Neutrophil (primary cell): Measurements from ENCODE around the gene GLB1L.

Experiments
- H3K27ac ChIP-seq: fragments of 200-600 bp; sonication (generic); 2 replicates; pipeline ENCODE4 v1.5.1; 2016; ENCODE audit warnings: mild to moderate bottlenecking, moderate library complexity
- H3K27me3 ChIP-seq: fragments of 200-600 bp; sonication (generic); 2 replicates; pipeline ENCODE4 v1.6.0; 2016; ENCODE audit warnings: mild to moderate bottlenecking
- H3K36me3 ChIP-seq: fragments of 200-600 bp; sonication (generic); 2 replicates; pipeline ENCODE4 v1.5.1; 2017
- H3K4me1 ChIP-seq, 2 experiments: fragments of 200-600 bp in 1 of 2; sonication (generic) in 1 of 2; 1 replicate in 1 of 2; 2 replicates in 1 of 2; pipeline versions ENCODE4 v1.5.1 to v1.6.1; 2013 to 2016; ENCODE audit warnings: low read depth in 1 of 2, low read length in 1 of 2, mild to moderate bottlenecking in 1 of 2, moderate library complexity in 1 of 2; ENCODE audit not compliant: control insufficient read depth in 1 of 2, insufficient read depth in 1 of 2
- H3K4me3 ChIP-seq, 2 experiments: fragments of 200-600 bp in 1 of 2; sonication (generic) in 1 of 2; 1 replicate in 1 of 2; 2 replicates in 1 of 2; pipeline ENCODE4 v1.5.1; 2013 to 2016; ENCODE audit warnings: low read depth in 1 of 2, low read length in 1 of 2, mild to moderate bottlenecking in 1 of 2, moderate library complexity in 1 of 2
- H3K9me3 ChIP-seq: fragments of 200-600 bp; sonication (generic); 2 replicates; pipeline ENCODE4 v1.5.1; 2016
- CTCF ChIP-seq: fragments of 200-600 bp; sonication (generic); IDR thresholded peaks from 2 replicates; pipeline ENCODE4 v1.5.1; 2016; ENCODE audit warnings: antibody characterized with exemption

Gene GLB1L

DNA sequence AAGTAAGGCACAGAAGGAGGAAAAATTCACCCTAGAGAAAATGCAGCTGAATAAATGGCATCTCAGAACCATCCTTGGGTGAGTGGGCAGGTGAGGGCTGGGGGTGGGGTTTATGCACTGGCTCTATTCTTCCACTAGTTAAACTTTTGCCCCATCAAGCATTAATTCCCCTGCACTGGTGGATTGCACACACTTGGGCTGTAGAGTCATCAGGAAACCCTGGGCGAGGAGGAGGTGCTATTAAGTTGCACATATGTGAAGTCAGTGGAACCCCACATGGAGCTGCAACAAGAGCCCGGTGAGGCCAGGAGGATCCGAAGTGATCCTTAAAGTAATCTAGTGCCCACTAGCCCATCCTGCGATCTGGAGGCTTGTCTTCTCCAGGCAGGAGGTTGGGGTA, 27.1 kb upstream of the GLB1L start:
- H3K9me3 ChIP-seq, result no peaks in the 10 kb centered on the region

DNA sequence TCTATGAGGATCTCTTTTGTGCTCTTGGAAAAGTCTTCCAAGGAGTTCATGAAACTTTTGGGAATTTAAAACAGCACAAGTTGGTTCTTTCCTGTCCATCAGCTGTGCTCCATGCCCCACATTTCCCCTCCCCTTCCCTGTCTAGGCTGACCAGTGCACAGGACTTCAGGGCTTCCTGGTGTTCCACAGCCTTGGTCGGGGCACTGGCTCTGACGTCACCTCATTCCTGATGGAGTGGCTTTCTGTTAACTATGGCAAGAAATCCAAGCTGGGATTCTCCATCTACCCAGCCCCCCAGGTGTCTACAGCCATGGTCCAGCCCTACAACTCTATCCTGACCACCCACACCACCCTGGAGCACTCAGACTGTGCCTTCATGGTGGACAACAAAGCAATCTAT, 25.8 kb upstream of the GLB1L start:
- Histone ChIP-seq H3K36me3 (no peaks in the 10 kb centered on the region), H3K27me3 (peaks cover 42% of the 10 kb centered on the region), H3K27ac (no peak overlapping the region), H3K4me1 (no peaks in the 10 kb centered on the region), H3K9me3 (no peaks in the 10 kb centered on the region), H3K4me3 (no peak overlapping the region)
- TF ChIP-seq CTCF, result no peak

More for the DNA sequence above, 27.1 kb upstream of the GLB1L start:
- Histone ChIP-seq H3K27me3 (peaks cover 42% of the 10 kb centered on the region), H3K36me3 (no peaks in the 10 kb centered on the region), H3K27ac (no peak overlapping the region), H3K4me1 (peaks cover under 1% of the 10 kb centered on the region in 2 experiments), H3K4me3 (no peak overlapping the region)
- TF ChIP-seq CTCF, result no peak

DNA sequence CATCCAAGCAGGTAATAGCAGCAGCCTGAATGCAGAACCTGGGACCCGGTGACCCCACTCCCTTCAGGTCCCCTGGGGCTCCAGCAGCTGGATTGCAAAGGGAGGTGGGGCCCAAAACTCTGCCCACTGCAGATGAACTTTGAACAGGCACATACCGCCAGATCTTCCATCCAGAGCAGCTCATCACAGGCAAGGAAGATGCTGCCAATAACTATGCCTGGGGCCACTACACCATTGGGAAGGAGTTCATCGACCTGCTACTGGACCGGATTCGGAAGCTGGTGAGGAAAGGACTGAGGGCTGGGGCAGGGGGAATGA, 24.8 kb upstream of the GLB1L start:
- no peaks in the 10 kb centered on the region for H3K4me1 ChIP-seq
- H3K4me3 ChIP-seq, result no peak overlapping the region
- TF ChIP-seq CTCF, result no peak
- no peak overlapping the region for H3K27ac ChIP-seq
- peaks cover 42% of the 10 kb centered on the region for H3K27me3 ChIP-seq
- H3K9me3 ChIP-seq, result no peaks in the 10 kb centered on the region
- H3K36me3 ChIP-seq, result no peaks in the 10 kb centered on the region

GRCh38 chr2:219269362-219270054, 24.3 kb upstream of the GLB1L start:
- TF ChIP-seq CTCF, result no peak
- H3K9me3 ChIP-seq, result no peaks in the 10 kb centered on the region
- H3K27me3 ChIP-seq, result peaks cover 41% of the 10 kb centered on the region
- no peak overlapping the region for H3K27ac ChIP-seq
- H3K4me3 ChIP-seq, result no peak overlapping the region
- H3K4me1 ChIP-seq, result no peaks in the 10 kb centered on the region
- H3K36me3 ChIP-seq, result no peaks in the 10 kb centered on the region

GRCh38 chr2:219268294-219268693, 23.1 kb upstream of the GLB1L start:
- peaks cover 8 to 9% of the 10 kb centered on the region in 2 experiments for H3K4me1 ChIP-seq

More at GRCh38 chr2:219268294-219268693, 23.1 kb upstream of the GLB1L start:
- Histone ChIP-seq H3K27me3 (peaks cover 29% of the 10 kb centered on the region), H3K9me3 (no peaks in the 10 kb centered on the region), H3K4me3 (no peak overlapping the region), H3K36me3 (no peaks in the 10 kb centered on the region), H3K27ac (no peak overlapping the region)
- TF ChIP-seq CTCF, result no peak
